ENCODE measurements around the gene ARHGAP18.

The ARHGAP18 gene

DNA sequence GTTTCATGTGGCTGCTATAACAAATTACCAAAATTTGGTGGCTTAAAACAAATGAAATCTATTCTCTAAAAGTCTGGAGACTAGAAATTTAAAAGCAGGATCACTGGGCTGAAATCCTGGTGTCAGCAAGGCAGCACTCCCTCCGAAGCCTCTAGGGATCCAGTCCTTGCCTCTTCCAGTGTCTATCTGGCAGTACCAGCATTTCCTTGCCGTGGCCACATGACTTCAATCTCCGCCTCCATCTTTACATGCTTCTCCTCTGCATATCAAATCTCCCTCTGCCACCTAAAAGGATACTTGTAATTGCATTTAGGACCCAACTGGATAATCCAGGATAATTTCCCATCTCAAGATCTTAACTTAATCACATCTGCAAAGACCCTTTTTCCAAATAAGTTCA, 30.2 kb downstream of the ARHGAP18 start:
- no peak for DNase-seq (ENCODE audit: low read depth, low spot score)
- no peaks in the 10 kb centered on the region for H3K36me3 ChIP-seq (ENCODE audit: control insufficient read depth, insufficient read depth, low read length)
- no peaks in the 10 kb centered on the region for H3K9me3 ChIP-seq (ENCODE audit: control insufficient read depth, insufficient read depth, low read length)
- no peaks in the 10 kb centered on the region for H3K27me3 ChIP-seq (ENCODE audit: control insufficient read depth, insufficient read depth, low read length)
- no peaks in the 10 kb centered on the region for H3K4me1 ChIP-seq (ENCODE audit: control insufficient read depth, insufficient read depth, low read length)
- no peak overlapping the region for H3K4me3 ChIP-seq (ENCODE audit: low read length)
- no peak overlapping the region for H3K27ac ChIP-seq (ENCODE audit: low read length)
- no CpG with 5 or more reads among the region's 3 CpGs for WGBS (ENCODE audit: insufficient coverage, insufficient read length)

DNA sequence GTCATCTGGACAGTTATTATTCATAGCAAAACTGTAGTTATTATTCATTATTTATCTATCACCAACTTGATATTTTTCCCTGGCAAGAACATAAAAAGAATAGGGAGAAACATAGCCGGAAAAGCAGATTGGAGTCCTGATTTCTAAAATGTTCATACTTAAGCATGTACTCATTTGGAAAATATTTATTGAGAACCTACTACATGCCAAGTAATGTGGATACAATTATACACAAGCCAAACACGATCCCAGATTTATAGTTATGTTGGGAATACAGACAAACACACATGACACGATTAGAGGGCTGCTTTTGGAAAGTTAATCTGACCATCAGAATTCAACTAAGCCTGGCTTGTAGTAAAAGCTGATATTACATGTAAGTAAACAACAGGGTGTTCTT, 30.7 kb downstream of the ARHGAP18 start:
- Histone ChIP-seq H3K9me3 (ENCODE audit: control insufficient read depth, insufficient read depth, low read length) (no peaks in the 10 kb centered on the region), H3K36me3 (ENCODE audit: control insufficient read depth, insufficient read depth, low read length) (no peaks in the 10 kb centered on the region), H3K27me3 (ENCODE audit: control insufficient read depth, insufficient read depth, low read length) (no peaks in the 10 kb centered on the region), H3K4me1 (ENCODE audit: control insufficient read depth, insufficient read depth, low read length) (no peaks in the 10 kb centered on the region), H3K27ac (ENCODE audit: low read length) (no peak overlapping the region), H3K4me3 (ENCODE audit: low read length) (no peak overlapping the region)
- WGBS (ENCODE audit: insufficient coverage, insufficient read length), result no CpG with 5 or more reads among the region's 3 CpGs
- DNase-seq (ENCODE audit: low read depth, low spot score), result no peak

DNA sequence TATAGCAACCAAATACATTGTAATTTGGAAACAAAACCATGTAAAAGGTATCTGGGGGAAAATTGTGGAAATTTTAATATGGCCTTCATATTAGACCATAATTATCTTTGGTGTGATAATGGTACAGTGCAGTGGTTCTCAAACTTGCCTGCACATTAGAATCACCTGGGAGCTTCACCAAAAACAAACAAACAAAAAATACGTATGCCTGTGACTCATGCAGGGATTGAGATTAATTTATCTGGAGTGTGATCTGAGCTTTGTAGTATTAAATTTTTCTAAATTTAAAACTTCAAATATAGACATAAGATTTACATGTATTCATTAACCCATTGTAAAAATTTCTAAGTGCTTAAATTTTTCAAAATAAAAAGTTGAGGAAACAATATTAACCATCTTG, 31.5 kb downstream of the ARHGAP18 start:
- no CpG with 5 or more reads among the region's 1 CpG for WGBS (ENCODE audit: insufficient coverage, insufficient read length)
- no peaks in the 10 kb centered on the region for H3K4me1 ChIP-seq (ENCODE audit: control insufficient read depth, insufficient read depth, low read length)
- no peak for DNase-seq (ENCODE audit: low read depth, low spot score)

DNA sequence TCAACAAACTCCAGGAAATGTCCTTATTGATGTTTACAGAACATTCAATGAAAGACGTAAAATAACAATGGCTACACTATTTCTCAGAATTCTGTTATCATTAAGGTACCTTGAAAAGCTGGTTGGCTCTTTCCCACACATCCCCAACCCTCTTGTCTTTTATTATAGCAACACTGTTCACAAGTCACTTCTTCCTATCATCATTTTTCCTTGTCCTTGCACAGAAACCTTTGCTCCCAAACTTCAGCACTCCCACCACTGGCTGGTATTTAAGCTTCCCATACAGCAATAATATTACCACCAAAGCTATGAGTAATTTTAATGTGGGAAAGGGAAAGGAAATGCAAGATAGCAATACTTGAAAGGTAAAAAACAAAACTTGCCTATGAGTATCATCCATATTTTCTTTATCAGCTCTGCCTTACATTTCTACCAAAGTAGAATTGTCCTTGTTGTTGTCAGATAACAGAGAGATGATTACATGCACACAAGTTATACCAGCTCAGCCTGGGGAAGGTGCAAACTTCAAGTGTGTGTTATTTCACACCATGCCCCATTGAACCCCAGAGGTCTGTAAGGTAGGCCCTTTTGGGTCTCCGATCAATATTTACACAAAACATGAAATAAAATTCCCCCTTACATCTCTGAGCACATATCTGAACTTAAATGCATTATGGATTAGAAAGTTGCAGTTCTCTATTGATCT, 32.2 kb downstream of the ARHGAP18 start:
- no peak for DNase-seq (ENCODE audit: low read depth, low spot score)
- H3K4me3 ChIP-seq (ENCODE audit: low read length), result no peak overlapping the region
- H3K27ac ChIP-seq (ENCODE audit: low read length), result no peak overlapping the region
- no CpG with 5 or more reads among the region's 2 CpGs for WGBS (ENCODE audit: insufficient coverage, insufficient read length)
- H3K27me3 ChIP-seq (ENCODE audit: control insufficient read depth, insufficient read depth, low read length), result no peaks in the 10 kb centered on the region
- no peaks in the 10 kb centered on the region for H3K4me1 ChIP-seq (ENCODE audit: control insufficient read depth, insufficient read depth, low read length)
- H3K36me3 ChIP-seq (ENCODE audit: control insufficient read depth, insufficient read depth, low read length), result no peaks in the 10 kb centered on the region
- H3K9me3 ChIP-seq (ENCODE audit: control insufficient read depth, insufficient read depth, low read length), result no peaks in the 10 kb centered on the region

More for the DNA sequence above, 31.5 kb downstream of the ARHGAP18 start:
- Histone ChIP-seq H3K4me3 (ENCODE audit: low read length) (no peak overlapping the region), H3K27ac (ENCODE audit: low read length) (no peak overlapping the region), H3K36me3 (ENCODE audit: control insufficient read depth, insufficient read depth, low read length) (no peaks in the 10 kb centered on the region), H3K27me3 (ENCODE audit: control insufficient read depth, insufficient read depth, low read length) (no peaks in the 10 kb centered on the region), H3K9me3 (ENCODE audit: control insufficient read depth, insufficient read depth, low read length) (no peaks in the 10 kb centered on the region)

DNA sequence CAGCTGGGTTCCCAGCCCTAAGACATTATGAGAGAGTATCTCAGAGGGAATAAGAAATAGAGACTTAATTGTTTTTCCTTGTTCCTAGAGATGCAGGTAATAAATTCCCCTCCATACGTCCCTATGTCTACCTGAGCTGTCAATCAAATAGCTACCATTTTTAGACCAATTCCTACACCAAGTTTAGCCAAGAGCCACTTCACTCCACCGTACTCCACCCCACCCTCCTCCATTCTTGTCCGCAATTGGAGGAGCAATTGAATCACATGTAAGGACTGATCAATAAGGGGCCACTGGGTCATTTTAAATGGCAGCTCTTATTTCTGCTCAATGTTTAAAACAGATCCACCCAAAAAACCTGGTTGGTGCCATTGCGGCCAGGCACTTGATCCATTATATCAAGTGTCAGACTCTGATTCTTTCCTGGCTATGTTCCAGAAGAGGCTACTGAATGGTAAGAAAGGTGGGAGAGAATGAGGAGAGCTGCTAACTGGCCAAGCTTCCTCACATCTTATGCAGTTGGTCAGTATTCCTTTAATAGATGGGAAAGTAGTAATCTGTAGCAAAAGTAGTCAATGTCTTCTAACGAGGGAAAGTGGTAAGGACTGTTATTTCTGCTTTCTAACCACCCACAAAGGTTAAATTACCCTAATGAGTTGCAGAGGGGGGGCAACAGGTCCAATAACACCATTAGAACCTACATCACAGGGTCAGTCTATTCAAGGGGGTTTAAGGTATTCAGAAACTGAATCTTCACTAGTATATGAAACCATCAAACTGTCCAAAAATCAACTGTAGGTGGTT, 34.1 kb downstream of the ARHGAP18 start:
- Histone ChIP-seq H3K4me1 (ENCODE audit: control insufficient read depth, insufficient read depth, low read length) (no peaks in the 10 kb centered on the region), H3K27ac (ENCODE audit: low read length) (no peak overlapping the region), H3K9me3 (ENCODE audit: control insufficient read depth, insufficient read depth, low read length) (no peaks in the 10 kb centered on the region), H3K27me3 (ENCODE audit: control insufficient read depth, insufficient read depth, low read length) (no peaks in the 10 kb centered on the region), H3K4me3 (ENCODE audit: low read length) (no peak overlapping the region), H3K36me3 (ENCODE audit: control insufficient read depth, insufficient read depth, low read length) (no peaks in the 10 kb centered on the region)
- WGBS (ENCODE audit: insufficient coverage, insufficient read length), result no CpG with 5 or more reads among the region's 5 CpGs
- DNase-seq (ENCODE audit: low read depth, low spot score), result no peak

DNA sequence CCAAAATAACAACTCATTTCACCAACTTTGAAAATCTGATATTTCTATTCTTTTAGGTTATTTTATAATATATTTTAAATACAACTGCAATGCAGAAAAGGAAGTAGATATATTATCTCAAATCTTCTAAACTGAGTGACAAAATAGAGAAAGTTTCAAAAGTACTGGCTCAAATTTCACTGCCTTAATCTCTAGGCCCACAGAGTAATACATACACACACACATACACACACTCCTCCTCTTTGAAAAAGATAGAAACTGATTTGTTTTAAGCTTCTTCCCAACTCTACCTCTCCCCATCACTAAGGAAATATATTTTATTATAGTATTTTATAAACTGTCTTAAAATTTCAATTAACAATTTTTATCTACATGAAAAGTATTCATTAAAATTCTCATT, 36.2 kb downstream of the ARHGAP18 start:
- no peaks in the 10 kb centered on the region for H3K36me3 ChIP-seq (ENCODE audit: control insufficient read depth, insufficient read depth, low read length)
- H3K9me3 ChIP-seq (ENCODE audit: control insufficient read depth, insufficient read depth, low read length), result no peaks in the 10 kb centered on the region
- H3K27ac ChIP-seq (ENCODE audit: low read length), result no peak overlapping the region
- no peaks in the 10 kb centered on the region for H3K4me1 ChIP-seq (ENCODE audit: control insufficient read depth, insufficient read depth, low read length)
- H3K4me3 ChIP-seq (ENCODE audit: low read length), result no peak overlapping the region
- no peak for DNase-seq (ENCODE audit: low read depth, low spot score)
- H3K27me3 ChIP-seq (ENCODE audit: control insufficient read depth, insufficient read depth, low read length), result no peaks in the 10 kb centered on the region

DNA sequence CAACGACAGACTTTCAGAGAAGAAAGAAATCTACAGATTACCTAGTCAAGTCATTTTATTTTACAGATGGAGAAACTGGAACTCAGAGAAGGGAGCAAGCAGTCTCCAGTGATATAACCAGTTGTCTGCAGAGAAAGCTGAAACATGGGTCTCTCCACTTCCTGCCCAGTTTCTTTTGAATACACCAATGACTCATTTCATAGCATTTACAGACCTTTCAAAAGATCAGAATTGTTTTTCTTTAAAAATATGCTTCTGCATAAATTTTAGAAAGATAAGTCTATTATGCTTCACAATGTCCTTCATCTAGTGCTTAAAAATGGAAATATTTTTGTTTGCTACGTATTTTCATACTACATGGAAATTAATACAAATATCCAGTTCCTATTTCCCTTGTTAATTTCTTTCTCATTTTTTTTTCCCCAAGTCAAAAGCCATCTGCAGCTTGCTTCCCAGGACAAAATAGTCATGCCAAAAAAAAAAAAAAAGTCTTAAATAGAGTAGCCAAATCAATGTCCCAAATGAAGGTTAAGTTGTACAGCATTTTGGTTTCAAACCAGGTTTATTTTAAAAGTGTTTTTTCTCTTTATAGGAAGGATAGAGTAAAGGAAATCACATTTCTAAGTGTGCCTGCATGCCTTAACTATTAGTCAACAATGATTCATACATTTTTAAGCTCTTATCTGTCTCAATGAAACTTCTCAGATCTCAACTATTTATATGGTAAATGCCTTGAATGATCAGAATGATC, 36.9 kb downstream of the ARHGAP18 start:
- no CpG with 5 or more reads among the region's 2 CpGs for whole genome bisulfite sequencing (ENCODE audit: insufficient coverage, insufficient read length)
- DNase-seq (ENCODE audit: low read depth, low spot score), result no peak
- Histone ChIP-seq H3K9me3 (ENCODE audit: control insufficient read depth, insufficient read depth, low read length) (no peaks in the 10 kb centered on the region), H3K36me3 (ENCODE audit: control insufficient read depth, insufficient read depth, low read length) (no peaks in the 10 kb centered on the region), H3K4me3 (ENCODE audit: low read length) (no peak overlapping the region), H3K27ac (ENCODE audit: low read length) (no peak overlapping the region), H3K27me3 (ENCODE audit: control insufficient read depth, insufficient read depth, low read length) (no peaks in the 10 kb centered on the region), H3K4me1 (ENCODE audit: control insufficient read depth, insufficient read depth, low read length) (no peaks in the 10 kb centered on the region)

DNA sequence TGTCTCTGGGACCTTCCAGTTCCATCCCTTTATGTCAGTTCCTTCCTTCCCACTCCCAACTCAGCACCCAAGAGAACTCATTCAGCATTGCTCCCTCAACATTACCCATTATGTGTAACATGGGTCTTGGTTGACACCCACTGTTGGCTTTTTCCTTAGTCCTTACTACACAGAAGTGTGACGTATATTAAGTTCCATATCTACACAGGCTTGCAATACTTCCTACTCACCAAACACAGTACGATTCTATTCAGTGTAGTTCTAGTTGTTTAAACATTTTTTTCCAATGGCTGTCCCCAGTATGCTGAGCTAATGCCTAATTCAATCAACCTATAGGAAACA, 37.7 kb downstream of the ARHGAP18 start:
- Histone ChIP-seq H3K9me3 (ENCODE audit: control insufficient read depth, insufficient read depth, low read length) (no peaks in the 10 kb centered on the region), H3K4me3 (ENCODE audit: low read length) (no peak overlapping the region), H3K27me3 (ENCODE audit: control insufficient read depth, insufficient read depth, low read length) (no peaks in the 10 kb centered on the region), H3K36me3 (ENCODE audit: control insufficient read depth, insufficient read depth, low read length) (no peaks in the 10 kb centered on the region), H3K4me1 (ENCODE audit: control insufficient read depth, insufficient read depth, low read length) (no peaks in the 10 kb centered on the region), H3K27ac (ENCODE audit: low read length) (no peak overlapping the region)
- no CpG with 5 or more reads among the region's 2 CpGs for WGBS (ENCODE audit: insufficient coverage, insufficient read length)
- DNase-seq (ENCODE audit: low read depth, low spot score), result no peak

DNA sequence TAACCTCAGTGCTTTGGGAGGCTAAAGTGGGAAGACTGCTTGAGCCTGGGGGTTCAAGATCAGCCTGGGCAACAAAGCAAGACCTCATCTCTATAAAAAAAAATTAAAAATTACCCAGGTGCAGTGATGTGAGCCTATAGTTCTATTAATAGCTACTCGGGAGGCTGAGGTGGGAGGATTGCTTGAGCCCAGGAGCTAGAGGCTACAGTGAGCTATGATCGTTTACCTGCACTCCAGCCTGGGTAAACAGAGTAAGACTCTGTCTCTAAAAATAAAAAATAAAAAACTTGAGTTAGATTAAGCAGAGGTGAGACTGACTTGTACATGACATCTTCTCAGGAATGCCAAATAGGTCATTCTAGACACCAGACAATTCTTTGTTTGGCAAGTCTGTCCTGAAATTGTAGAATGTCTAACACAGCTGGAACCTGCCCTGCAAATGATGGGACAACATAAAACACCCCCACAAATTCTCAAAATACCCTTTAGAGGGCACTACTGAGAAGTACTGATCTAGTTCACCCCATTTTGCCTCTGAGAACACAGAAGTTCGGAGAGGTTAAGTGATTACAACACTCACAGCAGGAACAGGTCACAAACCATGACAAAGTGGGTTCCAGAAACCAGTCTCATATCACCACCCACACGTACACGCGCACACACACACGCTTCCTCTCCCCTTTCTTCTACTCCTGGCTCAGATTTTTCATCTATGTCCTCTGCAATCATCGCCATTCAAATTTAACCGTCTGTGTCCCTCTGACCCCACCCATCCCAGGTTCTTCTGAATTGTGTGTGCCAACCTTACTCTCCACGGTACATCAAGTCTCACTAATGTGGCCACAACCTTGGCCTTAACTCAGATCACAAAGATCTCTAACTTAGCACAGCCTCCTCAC, 38.3 kb downstream of the ARHGAP18 start:
- no peaks in the 10 kb centered on the region for H3K27me3 ChIP-seq (ENCODE audit: control insufficient read depth, insufficient read depth, low read length)
- H3K4me1 ChIP-seq (ENCODE audit: control insufficient read depth, insufficient read depth, low read length), result no peaks in the 10 kb centered on the region
- H3K36me3 ChIP-seq (ENCODE audit: control insufficient read depth, insufficient read depth, low read length), result no peaks in the 10 kb centered on the region
- H3K4me3 ChIP-seq (ENCODE audit: low read length), result no peak overlapping the region
- DNase-seq (ENCODE audit: low read depth, low spot score), result peak; percentile 13
- WGBS (ENCODE audit: insufficient coverage, insufficient read length), result 100% methylated on average over 5 of the region's 10 CpGs
- no peaks in the 10 kb centered on the region for H3K9me3 ChIP-seq (ENCODE audit: control insufficient read depth, insufficient read depth, low read length)
- no peak overlapping the region for H3K27ac ChIP-seq (ENCODE audit: low read length)

DNA sequence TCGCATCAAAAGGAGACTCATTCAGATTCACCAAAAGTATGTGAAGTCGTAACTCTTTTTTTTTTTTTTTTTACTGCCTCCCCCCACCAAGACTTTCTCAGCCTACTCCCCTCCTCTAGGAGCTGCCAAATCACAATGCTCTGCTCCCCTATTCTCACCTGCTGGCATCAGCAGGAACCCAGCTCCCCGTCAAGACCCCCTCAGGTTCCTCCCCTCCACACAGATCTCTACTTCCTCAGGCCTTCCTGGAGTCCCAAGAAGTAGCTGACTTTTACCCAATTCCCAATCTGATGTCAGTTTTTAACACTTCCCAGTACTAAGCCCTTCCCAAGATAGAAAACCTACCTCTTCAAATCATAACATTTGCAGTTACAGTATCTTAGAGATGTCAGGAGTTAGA, 39.3 kb downstream of the ARHGAP18 start:
- no peak overlapping the region for H3K4me3 ChIP-seq (ENCODE audit: low read length)
- no peaks in the 10 kb centered on the region for H3K36me3 ChIP-seq (ENCODE audit: control insufficient read depth, insufficient read depth, low read length)
- H3K27ac ChIP-seq (ENCODE audit: low read length), result no peak overlapping the region
- WGBS (ENCODE audit: insufficient coverage, insufficient read length), result no CpG with 5 or more reads among the region's 3 CpGs
- no peaks in the 10 kb centered on the region for H3K4me1 ChIP-seq (ENCODE audit: control insufficient read depth, insufficient read depth, low read length)
- H3K27me3 ChIP-seq (ENCODE audit: control insufficient read depth, insufficient read depth, low read length), result no peaks in the 10 kb centered on the region
- no peaks in the 10 kb centered on the region for H3K9me3 ChIP-seq (ENCODE audit: control insufficient read depth, insufficient read depth, low read length)
- DNase-seq (ENCODE audit: low read depth, low spot score), result no peak
